Measurements from ENCODE around the gene ABHD4.

GRCh38 chr14:22554498-22555383, 43.4 kb upstream of the ABHD4 start:
- TF ChIP-seq BCL11A (IDR thresholded peaks at IDR 0.05; ENCODE audit: low read depth, low read length) (no peak), ESRRA (IDR thresholded peaks at IDR 0.05; ENCODE audit: low read length) (no peak), CTCF (IDR thresholded peaks at IDR 0.05 in 2 of 3, conservative IDR thresholded peaks at IDR 0.05 in 1 of 3; ENCODE audit: control insufficient read depth in 2 of 3, extremely low read depth in 1 of 3, insufficient read depth in 1 of 3, low read depth in 3 of 3, low read length in 3 of 3) (no peak), SREBF2 (IDR thresholded peaks at IDR 0.05; ENCODE audit: low read length) (no peak), SMC3 (IDR thresholded peaks at IDR 0.05; ENCODE audit: borderline replicate concordance, low read length) (no peak), CHD2 (IDR thresholded peaks at IDR 0.05; ENCODE audit: borderline replicate concordance, low read depth, low read length) (no peak), EP300 (IDR thresholded peaks at IDR 0.05; ENCODE audit: borderline replicate concordance in 1 of 2, control insufficient read depth in 1 of 2, low read depth in 2 of 2, low read length in 2 of 2) (no peak), IRF3 (IDR thresholded peaks at IDR 0.05) (no peak)
